HG03135 (cell line): ENCODE measurements around the gene DPPA5.
"Not testable (repeated sequence)": the region's sequence is repeated elsewhere in the genome, so short reads cannot be mapped to it uniquely, and the experiment has no call there.

Experiments
- ATAC-seq: cut with Tn5 transposase; IDR thresholded peaks from one replicate; pipeline ENCODE4 v1.9.1; 2021; ENCODE audit warnings: mild to moderate bottlenecking, moderate library complexity; ENCODE audit not compliant: unreplicated experiment

DPPA5 gene

GRCh38 chr6:73353636-73354593 lies at the start of gene DPPA5:
Gene DPPA5 (minus strand): TSS chr6:73354276. CDS start chr6:73354225, 51 bp downstream.
- ATAC-seq = no peak

GRCh38 chr6:73400656-73401055 lies 46.6 kb upstream of the DPPA5 start:
- no peak for ATAC-seq

- ATAC-seq = no peak
Observed at GRCh38 chr6:73395875-73396274, 41.8 kb upstream of the DPPA5 start.

GRCh38 chr6:73394577-73395354 lies 40.7 kb upstream of the DPPA5 start, which contains the start of gene DDX43:
Gene DDX43 (plus strand): TSS chr6:73394828. CDS start chr6:73394906, 78 bp downstream.
- ATAC-seq = no peak

- ATAC-seq = no peak
Observed at GRCh38 chr6:73393278-73393677, 39.2 kb upstream of the DPPA5 start.

- ATAC-seq = not testable (repeated sequence)
Observed at GRCh38 chr6:73392188-73392587, 38.1 kb upstream of the DPPA5 start.

GRCh38 chr6:73391675-73392074 lies 37.6 kb upstream of the DPPA5 start:
- ATAC-seq = no peak

- ATAC-seq = no peak
Observed at GRCh38 chr6:73389854-73390253, 35.8 kb upstream of the DPPA5 start.

GRCh38 chr6:73388800-73389512 lies 34.9 kb upstream of the DPPA5 start:
- ATAC-seq = peak; percentile 82

- peak; percentile 23 for ATAC-seq
Observed at GRCh38 chr6:73388433-73388799, 34.3 kb upstream of the DPPA5 start.

- no peak for ATAC-seq
Observed at GRCh38 chr6:73382462-73383113, 28.5 kb upstream of the DPPA5 start.

GRCh38 chr6:73381531-73381930 lies 27.5 kb upstream of the DPPA5 start:
- ATAC-seq = not testable (repeated sequence)

GRCh38 chr6:73377225-73377624 lies 23.1 kb upstream of the DPPA5 start:
- no peak for ATAC-seq

- no peak for ATAC-seq
Observed at GRCh38 chr6:73375216-73375615, 21.1 kb upstream of the DPPA5 start.

GRCh38 chr6:73372516-73372915 lies 18.4 kb upstream of the DPPA5 start:
- no peak for ATAC-seq

GRCh38 chr6:73371984-73372383 lies 17.9 kb upstream of the DPPA5 start:
- no peak for ATAC-seq

- no peak for ATAC-seq
Observed at GRCh38 chr6:73369563-73369962, 15.5 kb upstream of the DPPA5 start, which contains the start of gene OOEP. Gene OOEP (minus strand): TSS chr6:73369897. CDS start chr6:73369792, 105 bp downstream.

- ATAC-seq = no peak
Observed at GRCh38 chr6:73369157-73369556, 15.1 kb upstream of the DPPA5 start.

- no peak for ATAC-seq
Observed at GRCh38 chr6:73368675-73369074, 14.6 kb upstream of the DPPA5 start.

- no peak for ATAC-seq
Observed at GRCh38 chr6:73367761-73368355, 13.8 kb upstream of the DPPA5 start.
